Activated naive CD4-positive, alpha-beta T cell treated with anti-CD3 and anti-CD28 coated beads for 36 hours (primary cell): ENCODE results near the gene MBTPS2. TPM values are rescaled to one million over a fixed set of nuclear protein-coding genes. Genes with fewer than 3 reads are reported as not detected.
"Not testable (repeated sequence)": the region's sequence is repeated elsewhere in the genome, so short reads cannot be mapped to it uniquely, and the experiment has no call there.

ENCODE experiments used
- CTCF ChIA-PET: fragments of 350-600 bp; sonication (Branson Sonifier 250); formaldehyde crosslinking; loops from one replicate; lab custom pipeline; 2021; ENCODE audit warnings: antibody characterized with exemption; lab: Charles Lee
- DNase-seq: peaks from one replicate; pipeline ENCODE4 v3.0.0-alpha.2; 2020
- H3K27ac Mint-ChIP-seq: one replicate; pipeline ENCODE4 v1.8.0; 2021; ENCODE audit warnings: mild to moderate bottlenecking, mixed read lengths
- H3K27me3 Mint-ChIP-seq: one replicate; pipeline ENCODE4 v1.8.0; 2021; ENCODE audit warnings: low read depth, mixed read lengths
- H3K36me3 Mint-ChIP-seq: one replicate; pipeline ENCODE4 v1.8.0; 2021; ENCODE audit warnings: low read depth, mixed read lengths
- H3K4me1 Mint-ChIP-seq: one replicate; pipeline ENCODE4 v1.8.0; 2021; ENCODE audit warnings: low read depth, mixed read lengths
- H3K4me3 Mint-ChIP-seq: one replicate; pipeline ENCODE4 v1.8.0; 2021; ENCODE audit warnings: mild to moderate bottlenecking, moderate library complexity, mixed read lengths
- H3K9me3 Mint-ChIP-seq: one replicate; pipeline ENCODE4 v1.8.0; 2021; ENCODE audit warnings: mixed read lengths
- intact Hi-C: fragments of 100-400 bp; cut with micrococcal nuclease; formaldehyde crosslinking; loops from one replicate; pipeline ENCODE4 v1.15.1; 2023
- total RNA-seq, 2 experiments: library from RNA; stranded (reverse); gene quantifications; one replicate each; pipeline ENCODE4 v1.2.3, GENCODE V29; 2021

Gene MBTPS2
- total RNA-seq, 2 experiments from 2014 or later: 4.7 to 5.4 TPM

DNA sequence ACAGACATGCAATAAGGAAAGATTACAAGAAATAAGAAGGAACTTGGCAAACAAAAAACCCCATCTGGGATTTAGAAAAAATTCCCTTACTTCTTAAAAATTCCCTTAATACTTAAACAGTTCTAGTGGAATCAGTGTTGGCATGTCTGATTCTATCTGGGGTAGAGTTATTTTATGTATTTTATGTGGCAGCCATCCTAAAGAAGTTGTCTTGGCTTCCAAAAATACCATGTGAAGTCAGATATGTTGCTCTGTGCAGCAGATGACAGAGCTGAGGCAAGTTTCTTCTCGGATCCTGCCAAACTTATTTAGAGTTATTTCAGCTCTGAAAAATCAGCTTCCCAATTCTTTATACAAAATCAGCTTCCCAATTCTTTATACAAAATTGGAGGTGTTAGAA lies 31.1 kb downstream of the MBTPS2 start:
- Mint-ChIP-seq H3K4me3 (no peak overlapping the region), H3K36me3 (no peaks in the 10 kb centered on the region), H3K4me1 (no peaks in the 10 kb centered on the region), H3K27me3 (no peaks in the 10 kb centered on the region), H3K27ac (no peak overlapping the region), H3K9me3 (no peaks in the 10 kb centered on the region)
- no peak for DNase-seq
- intact Hi-C loops: no loop called here
- CTCF ChIA-PET: no interaction called here

GRCh38 chrX:21873063-21873775 lies 33.8 kb downstream of the MBTPS2 start:
- no peak for DNase-seq
- Mint-ChIP-seq H3K27ac (no peak overlapping the region), H3K4me3 (no peak overlapping the region), H3K9me3 (no peaks in the 10 kb centered on the region), H3K4me1 (no peaks in the 10 kb centered on the region), H3K36me3 (no peaks in the 10 kb centered on the region), H3K27me3 (no peaks in the 10 kb centered on the region)
- intact Hi-C loops: no loop called here
- CTCF ChIA-PET: no interaction called here

DNA sequence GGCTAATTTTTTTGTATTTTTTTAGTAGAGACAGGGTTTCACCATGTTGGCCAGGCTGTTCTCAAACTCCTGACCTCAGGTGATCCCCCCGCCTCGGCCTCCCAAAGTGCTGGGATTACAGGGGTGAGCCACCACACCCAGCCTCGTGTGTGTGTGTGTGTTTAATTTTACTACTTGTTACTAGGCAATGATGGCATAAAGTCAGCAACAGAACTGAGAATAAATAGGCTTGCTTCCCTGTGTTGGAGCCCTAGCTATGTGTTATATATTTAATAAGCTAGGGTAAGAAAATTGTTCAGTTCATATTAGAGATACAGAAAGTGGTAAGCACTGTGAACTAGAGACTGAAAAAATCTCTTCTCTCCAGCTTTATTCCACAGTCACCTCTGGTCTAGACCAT lies 34.8 kb downstream of the MBTPS2 start:
- DNase-seq, H3K4me3 Mint-ChIP-seq, intact Hi-C loops, CTCF ChIA-PET, H3K36me3 Mint-ChIP-seq, H3K9me3 Mint-ChIP-seq, H3K27ac Mint-ChIP-seq, H3K4me1 Mint-ChIP-seq, H3K27me3 Mint-ChIP-seq: not testable (repeated sequence)

- Mint-ChIP-seq H3K9me3 (no peaks in the 10 kb centered on the region), H3K4me1 (no peaks in the 10 kb centered on the region)
These were observed 35.6 kb downstream of the MBTPS2 start for GRCh38 chrX:21875013-21875412.

GRCh38 chrX:21881881-21882574 lies 42.6 kb downstream of the MBTPS2 start:
- Mint-ChIP-seq H3K4me1 (no peaks in the 10 kb centered on the region), H3K4me3 (no peak overlapping the region), H3K27ac (no peak overlapping the region), H3K9me3 (no peaks in the 10 kb centered on the region), H3K36me3 (peaks cover 3% of the 10 kb centered on the region), H3K27me3 (no peaks in the 10 kb centered on the region)
- CTCF ChIA-PET: interaction anchor here (0.9 kb wide), 1 partner anchor 47 kb away, joined by 3 read pairs; no protein-coding TSS in a partner anchor
- DNase-seq: no peak
- intact Hi-C loops: no loop called here

More at GRCh38 chrX:21875013-21875412, 35.6 kb downstream of the MBTPS2 start:
- Mint-ChIP-seq H3K4me3 (no peak overlapping the region), H3K27me3 (no peaks in the 10 kb centered on the region), H3K27ac (no peak overlapping the region), H3K36me3 (no peaks in the 10 kb centered on the region)
- no peak for DNase-seq
- CTCF ChIA-PET: no interaction called here
- intact Hi-C loops: no loop called here

- H3K27me3 Mint-ChIP-seq: no peaks in the 10 kb centered on the region
- peaks cover 3% of the 10 kb centered on the region for H3K36me3 Mint-ChIP-seq
- no peak for DNase-seq
- no peak overlapping the region for H3K27ac Mint-ChIP-seq
- intact Hi-C loops: no loop called here
- CTCF ChIA-PET: interaction anchor here (0.5 to 0.6 kb wide), 2 partner anchors 13 to 242 kb away, joined by 3 to 4 read pairs; no protein-coding TSS in a partner anchor
- H3K4me1 Mint-ChIP-seq: no peaks in the 10 kb centered on the region
- H3K4me3 Mint-ChIP-seq: no peak overlapping the region
- H3K9me3 Mint-ChIP-seq: no peaks in the 10 kb centered on the region
These were observed 43.8 kb downstream of the MBTPS2 start for GRCh38 chrX:21883258-21883657.

GRCh38 chrX:21885568-21885967 lies 46.2 kb downstream of the MBTPS2 start:
- no peaks in the 10 kb centered on the region for H3K27me3 Mint-ChIP-seq
- H3K4me3 Mint-ChIP-seq: no peak overlapping the region
- no peak for DNase-seq
- H3K27ac Mint-ChIP-seq: no peak overlapping the region
- H3K36me3 Mint-ChIP-seq: peaks cover 3% of the 10 kb centered on the region
- no peaks in the 10 kb centered on the region for H3K4me1 Mint-ChIP-seq
- CTCF ChIA-PET: no interaction called here
- H3K9me3 Mint-ChIP-seq: no peaks in the 10 kb centered on the region
- intact Hi-C loops: no loop called here

DNA sequence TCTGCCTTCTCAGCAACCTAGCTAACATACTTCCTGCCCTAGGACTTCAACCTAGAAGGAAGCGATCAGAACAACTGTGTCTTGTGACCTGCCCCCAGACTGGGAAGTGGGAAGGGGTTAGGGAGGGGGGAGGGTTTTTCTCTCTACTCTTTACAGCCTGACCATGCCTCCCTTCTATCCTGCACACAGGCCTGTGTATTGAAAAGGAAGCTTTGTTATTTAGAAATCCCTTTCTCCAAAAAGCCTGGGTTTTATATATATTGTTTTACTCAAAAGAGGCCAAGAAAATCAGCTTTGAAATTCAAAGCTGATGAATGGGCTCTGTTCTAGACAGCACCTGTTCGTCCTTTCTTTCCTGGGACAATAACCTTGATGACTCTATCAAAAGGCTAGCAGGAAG lies 65.9 kb downstream of the MBTPS2 start:
- no peaks in the 10 kb centered on the region for H3K27me3 Mint-ChIP-seq
- intact Hi-C loops: no loop called here
- H3K36me3 Mint-ChIP-seq: no peaks in the 10 kb centered on the region
- H3K27ac Mint-ChIP-seq: no peak overlapping the region
- DNase-seq: no peak
- CTCF ChIA-PET: no interaction called here
- no peaks in the 10 kb centered on the region for H3K9me3 Mint-ChIP-seq
- no peak overlapping the region for H3K4me3 Mint-ChIP-seq
- H3K4me1 Mint-ChIP-seq: no peaks in the 10 kb centered on the region

- Mint-ChIP-seq H3K4me1 (no peaks in the 10 kb centered on the region), H3K9me3 (no peaks in the 10 kb centered on the region), H3K27me3 (no peaks in the 10 kb centered on the region)
These were observed 66.5 kb downstream of the MBTPS2 start for GRCh38 chrX:21905953-21906352.

DNA sequence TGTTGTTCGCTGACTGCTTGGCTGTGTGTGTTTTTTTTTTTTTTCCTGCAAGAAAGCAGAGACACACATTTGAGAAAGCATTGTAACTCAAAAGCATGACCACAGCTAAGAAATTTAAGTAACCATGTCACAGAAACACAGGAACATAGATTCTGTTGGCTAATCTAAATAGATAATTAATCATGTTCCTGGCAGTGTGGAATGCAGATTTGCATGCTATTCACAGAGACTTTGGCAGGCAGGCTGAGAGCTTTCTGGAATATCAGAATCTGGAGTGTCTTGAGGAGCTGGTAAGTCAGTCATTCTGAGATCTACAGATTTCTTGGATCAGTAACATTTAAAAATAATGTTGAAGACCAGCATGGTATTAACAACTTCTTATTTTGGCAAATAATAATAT lies 67.8 kb downstream of the MBTPS2 start:
- no peak overlapping the region for H3K27ac Mint-ChIP-seq
- no peaks in the 10 kb centered on the region for H3K27me3 Mint-ChIP-seq
- CTCF ChIA-PET: no interaction called here
- no peaks in the 10 kb centered on the region for H3K36me3 Mint-ChIP-seq
- H3K4me3 Mint-ChIP-seq: no peak overlapping the region
- H3K4me1 Mint-ChIP-seq: peaks cover 2% of the 10 kb centered on the region
- no peaks in the 10 kb centered on the region for H3K9me3 Mint-ChIP-seq
- intact Hi-C loops: no loop called here
- no peak for DNase-seq

More at GRCh38 chrX:21905953-21906352, 66.5 kb downstream of the MBTPS2 start:
- CTCF ChIA-PET: no interaction called here
- no peaks in the 10 kb centered on the region for H3K36me3 Mint-ChIP-seq
- intact Hi-C loops: no loop called here
- no peak for DNase-seq
- no peak overlapping the region for H3K27ac Mint-ChIP-seq
- no peak overlapping the region for H3K4me3 Mint-ChIP-seq

DNA sequence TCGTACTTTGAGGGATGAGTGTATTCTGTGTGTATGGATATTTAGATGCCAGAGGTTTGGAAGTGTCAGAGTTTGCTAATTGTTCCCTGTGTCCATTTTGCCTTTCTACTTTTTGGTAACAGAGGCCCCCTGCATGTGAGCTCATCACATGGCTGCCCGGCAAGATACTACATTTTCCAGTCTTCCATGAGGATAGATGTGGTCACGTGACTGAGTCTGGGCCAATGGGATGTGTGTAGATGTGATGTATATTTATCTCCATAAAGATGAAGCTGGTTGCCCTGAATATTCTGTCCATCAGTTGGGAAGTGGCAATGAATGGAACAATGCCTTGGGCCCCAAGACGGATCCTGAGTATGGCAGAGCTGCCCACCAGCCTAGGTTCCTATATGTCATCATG lies 72.1 kb downstream of the MBTPS2 start:
- H3K4me1 Mint-ChIP-seq: peaks cover 6% of the 10 kb centered on the region
- DNase-seq: no peak
- H3K4me3 Mint-ChIP-seq: no peak overlapping the region
- CTCF ChIA-PET: no interaction called here
- no peaks in the 10 kb centered on the region for H3K36me3 Mint-ChIP-seq
- H3K9me3 Mint-ChIP-seq: no peaks in the 10 kb centered on the region
- no peak overlapping the region for H3K27ac Mint-ChIP-seq
- H3K27me3 Mint-ChIP-seq: no peaks in the 10 kb centered on the region
- intact Hi-C loops: no loop called here

GRCh38 chrX:21912220-21912619 lies 72.8 kb downstream of the MBTPS2 start:
- Mint-ChIP-seq H3K27ac (no peak overlapping the region), H3K27me3 (no peaks in the 10 kb centered on the region), H3K9me3 (no peaks in the 10 kb centered on the region), H3K36me3 (no peaks in the 10 kb centered on the region), H3K4me3 (no peak overlapping the region), H3K4me1 (peaks cover 6% of the 10 kb centered on the region)
- CTCF ChIA-PET: interaction anchor here (0.6 kb wide), 1 partner anchor 14 kb away, joined by 4 read pairs; no protein-coding TSS in a partner anchor
- no peak for DNase-seq
- intact Hi-C loops: no loop called here

GRCh38 chrX:21912989-21913388 lies 73.6 kb downstream of the MBTPS2 start:
- CTCF ChIA-PET: no interaction called here

More at GRCh38 chrX:21912989-21913388, 73.6 kb downstream of the MBTPS2 start:
- no peaks in the 10 kb centered on the region for H3K9me3 Mint-ChIP-seq
- H3K27ac Mint-ChIP-seq: no peak overlapping the region
- H3K4me3 Mint-ChIP-seq: no peak overlapping the region
- H3K27me3 Mint-ChIP-seq: no peaks in the 10 kb centered on the region
- H3K36me3 Mint-ChIP-seq: no peaks in the 10 kb centered on the region
- H3K4me1 Mint-ChIP-seq: peaks cover 6% of the 10 kb centered on the region
- intact Hi-C loops: no loop called here
- no peak for DNase-seq
